ENCODE measurements around the gene LRMDA. TPM values are rescaled to one million over a fixed set of nuclear protein-coding genes. Genes with fewer than 3 reads are reported as not detected.

The LRMDA gene
- total RNA-seq, 2 experiments from 2014 or later: not detected

GRCh38 chr10:75905490-75905889 lies 474.1 kb downstream of the LRMDA start:
- H3K9me2 ChIP-seq (ENCODE audit: insufficient read depth, low read length): no peaks in the 10 kb centered on the region
- no peaks in the 10 kb centered on the region for H4K20me1 ChIP-seq (ENCODE audit: insufficient read depth, low read length)
- no peaks in the 10 kb centered on the region for H3K4me1 ChIP-seq (ENCODE audit: insufficient read depth, low read length, poor library complexity, severe bottlenecking)
- no peaks in the 10 kb centered on the region for H3K9me3 ChIP-seq (ENCODE audit: low read length)
- DNase-seq (ENCODE audit: low spot score): no peak
- intact Hi-C loops (cut with micrococcal nuclease; ENCODE audit: unreplicated experiment): no loop called here
- no peak overlapping the region for H3K27ac ChIP-seq (ENCODE audit: low read depth, low read length, poor library complexity, severe bottlenecking)
- H3K4me2 ChIP-seq (ENCODE audit: low read length): no peak overlapping the region
- TF ChIP-seq CTCF (conservative IDR thresholded peaks at IDR 0.05; ENCODE audit: low read length): no peak
- TF ChIP-seq EZH2phosphoT487 (IDR thresholded peaks at IDR 0.05; ENCODE audit: borderline replicate concordance, low read depth, low read length): no peak
- H2AFZ ChIP-seq (ENCODE audit: low read length): no peak overlapping the region
- H3K79me2 ChIP-seq (ENCODE audit: insufficient read depth, low read depth, low read length): no peaks in the 10 kb centered on the region
- H3K36me3 ChIP-seq (ENCODE audit: insufficient read depth, low read length): no peaks in the 10 kb centered on the region
- no peak overlapping the region for H3K4me3 ChIP-seq (ENCODE audit: low read depth, low read length, poor library complexity, severe bottlenecking)
- no TSS peak for BruUV-seq (replicated peaks)
- CTCF ChIA-PET (ENCODE audit: unreplicated experiment): no interaction called here
- POLR2A ChIA-PET: no interaction called here

- H3K9me2 ChIP-seq (ENCODE audit: insufficient read depth, low read length): no peaks in the 10 kb centered on the region
- BruUV-seq (replicated peaks): no TSS peak
- TF ChIP-seq EZH2phosphoT487 (IDR thresholded peaks at IDR 0.05; ENCODE audit: borderline replicate concordance, low read depth, low read length) (no peak), CTCF (conservative IDR thresholded peaks at IDR 0.05; ENCODE audit: low read length) (peak; percentile 55)
- no peak for DNase-seq (ENCODE audit: low spot score)
- ChIA-PET POLR2A (no interaction called here), CTCF (ENCODE audit: unreplicated experiment) (no interaction called here)
- no peaks in the 10 kb centered on the region for H3K9me3 ChIP-seq (ENCODE audit: low read length)
- no peaks in the 10 kb centered on the region for H3K36me3 ChIP-seq (ENCODE audit: insufficient read depth, low read length)
- no peak overlapping the region for H2AFZ ChIP-seq (ENCODE audit: low read length)
- intact Hi-C loops (cut with micrococcal nuclease; ENCODE audit: unreplicated experiment): no loop called here
- no peaks in the 10 kb centered on the region for H3K4me1 ChIP-seq (ENCODE audit: insufficient read depth, low read length, poor library complexity, severe bottlenecking)
- no peak overlapping the region for H3K27ac ChIP-seq (ENCODE audit: low read depth, low read length, poor library complexity, severe bottlenecking)
- no peaks in the 10 kb centered on the region for H3K79me2 ChIP-seq (ENCODE audit: insufficient read depth, low read depth, low read length)
- no peak overlapping the region for H3K4me2 ChIP-seq (ENCODE audit: low read length)
- no peak overlapping the region for H3K4me3 ChIP-seq (ENCODE audit: low read depth, low read length, poor library complexity, severe bottlenecking)
- H4K20me1 ChIP-seq (ENCODE audit: insufficient read depth, low read length): no peaks in the 10 kb centered on the region
Measured at GRCh38 chr10:75910032-75910431, 478.6 kb downstream of the LRMDA start.

GRCh38 chr10:75911426-75911825 lies 480.0 kb downstream of the LRMDA start:
- Histone ChIP-seq H3K4me3 (ENCODE audit: low read depth, low read length, poor library complexity, severe bottlenecking) (no peak overlapping the region), H3K9me3 (ENCODE audit: low read length) (no peaks in the 10 kb centered on the region), H3K4me1 (ENCODE audit: insufficient read depth, low read length, poor library complexity, severe bottlenecking) (no peaks in the 10 kb centered on the region), H3K79me2 (ENCODE audit: insufficient read depth, low read depth, low read length) (no peaks in the 10 kb centered on the region), H3K27ac (ENCODE audit: low read depth, low read length, poor library complexity, severe bottlenecking) (no peak overlapping the region), H4K20me1 (ENCODE audit: insufficient read depth, low read length) (no peaks in the 10 kb centered on the region), H3K36me3 (ENCODE audit: insufficient read depth, low read length) (no peaks in the 10 kb centered on the region), H3K9me2 (ENCODE audit: insufficient read depth, low read length) (no peaks in the 10 kb centered on the region), H2AFZ (ENCODE audit: low read length) (no peak overlapping the region), H3K4me2 (ENCODE audit: low read length) (no peak overlapping the region)
- no TSS peak for BruUV-seq (replicated peaks)
- no peak for TF ChIP-seq CTCF (conservative IDR thresholded peaks at IDR 0.05; ENCODE audit: low read length)
- no peak for DNase-seq (ENCODE audit: low spot score)
- intact Hi-C loops (cut with micrococcal nuclease; ENCODE audit: unreplicated experiment): no loop called here
- POLR2A ChIA-PET: no interaction called here
- CTCF ChIA-PET (ENCODE audit: unreplicated experiment): no interaction called here

Data from OCI-LY7 (cell line).